ENCODE results near the gene SERGEF. TPM values are rescaled to one million over a fixed set of nuclear protein-coding genes. Genes with fewer than 3 reads are reported as not detected.

SERGEF gene
- total RNA-seq, 2 donors from 2014 or later, result 26.7 to 42.1 TPM

- H3K4me1 Mint-ChIP-seq, result no peaks in the 10 kb centered on the region
- WGBS, 2 experiments (ENCODE audit: insufficient coverage in 1 of 2, insufficient read length in 1 of 2), result 89 to 95% methylated on average over 5 to 14 of the region's 14 CpGs
- DNase-seq, result no peak
- no peaks in the 10 kb centered on the region for H3K4me1 ChIP-seq (ENCODE audit: control insufficient read depth, insufficient read depth, low read length)
- no peak overlapping the region for H3K4me3 ChIP-seq (ENCODE audit: low read length)
- H3K9me3 Mint-ChIP-seq, result no peaks in the 10 kb centered on the region
- no peaks in the 10 kb centered on the region for H3K27me3 Mint-ChIP-seq (ENCODE audit: insufficient read depth)
- no peaks in the 10 kb centered on the region for H3K9me3 ChIP-seq (ENCODE audit: control insufficient read depth, low read length)
- no peak for TF ChIP-seq CTCF (conservative IDR thresholded peaks at IDR 0.05)
- H3K4me3 Mint-ChIP-seq, result no peak overlapping the region
- no peak overlapping the region for H3K27ac ChIP-seq (ENCODE audit: low read depth, low read length)
- no peaks in the 10 kb centered on the region for H3K36me3 ChIP-seq (ENCODE audit: control insufficient read depth, insufficient read depth, low read length)
- no peak overlapping the region for H3K9ac ChIP-seq (ENCODE audit: extremely low read depth, low read length, poor library complexity, severe bottlenecking)
- H3K36me3 Mint-ChIP-seq (ENCODE audit: low read depth), result no peaks in the 10 kb centered on the region
- H3K27me3 ChIP-seq (ENCODE audit: control insufficient read depth, insufficient read depth, low read length, poor library complexity, severe bottlenecking), result no peaks in the 10 kb centered on the region
- H3K27ac Mint-ChIP-seq, result no peak overlapping the region
Observed at GRCh38 chr11:17786824-17787525, 225.9 kb downstream of the SERGEF start.

GRCh38 chr11:17783878-17784277 is 229.0 kb downstream of the SERGEF start:
- Mint-ChIP-seq H3K36me3 (ENCODE audit: low read depth) (no peaks in the 10 kb centered on the region), H3K27me3 (ENCODE audit: insufficient read depth) (no peaks in the 10 kb centered on the region), H3K9me3 (no peaks in the 10 kb centered on the region), H3K4me3 (no peak overlapping the region), H3K4me1 (no peaks in the 10 kb centered on the region), H3K27ac (no peak overlapping the region)
- Histone ChIP-seq H3K36me3 (ENCODE audit: control insufficient read depth, insufficient read depth, low read length) (no peaks in the 10 kb centered on the region), H3K27me3 (ENCODE audit: control insufficient read depth, insufficient read depth, low read length, poor library complexity, severe bottlenecking) (no peaks in the 10 kb centered on the region), H3K4me1 (ENCODE audit: control insufficient read depth, insufficient read depth, low read length) (no peaks in the 10 kb centered on the region), H3K4me3 (ENCODE audit: low read length) (no peak overlapping the region), H3K27ac (ENCODE audit: low read depth, low read length) (no peak overlapping the region), H3K9me3 (ENCODE audit: control insufficient read depth, low read length) (no peaks in the 10 kb centered on the region), H3K9ac (ENCODE audit: extremely low read depth, low read length, poor library complexity, severe bottlenecking) (no peak overlapping the region)
- DNase-seq, result no peak
- WGBS, 2 experiments (ENCODE audit: insufficient coverage in 1 of 2, insufficient read length in 1 of 2), result 86 to 100% methylated on average over 2 to 4 of the region's 4 CpGs
- TF ChIP-seq CTCF (conservative IDR thresholded peaks at IDR 0.05), result no peak

GRCh38 chr11:17782603-17783337 is 230.1 kb downstream of the SERGEF start:
- no peaks in the 10 kb centered on the region for H3K27me3 Mint-ChIP-seq (ENCODE audit: insufficient read depth)
- no peak overlapping the region for H3K4me3 ChIP-seq (ENCODE audit: low read length)
- TF ChIP-seq CTCF (conservative IDR thresholded peaks at IDR 0.05), result no peak
- no peaks in the 10 kb centered on the region for H3K36me3 ChIP-seq (ENCODE audit: control insufficient read depth, insufficient read depth, low read length)
- H3K27ac Mint-ChIP-seq, result no peak overlapping the region
- no peak for DNase-seq
- no peaks in the 10 kb centered on the region for H3K4me1 Mint-ChIP-seq
- WGBS, 2 experiments (ENCODE audit: insufficient coverage in 1 of 2, insufficient read length in 1 of 2), result 92% methylated on average over 3 to 4 of the region's 4 CpGs
- H3K27ac ChIP-seq (ENCODE audit: low read depth, low read length), result no peak overlapping the region
- no peak overlapping the region for H3K4me3 Mint-ChIP-seq
- H3K36me3 Mint-ChIP-seq (ENCODE audit: low read depth), result no peaks in the 10 kb centered on the region
- H3K9me3 Mint-ChIP-seq, result no peaks in the 10 kb centered on the region
- H3K9ac ChIP-seq (ENCODE audit: extremely low read depth, low read length, poor library complexity, severe bottlenecking), result no peak overlapping the region
- H3K9me3 ChIP-seq (ENCODE audit: control insufficient read depth, low read length), result no peaks in the 10 kb centered on the region
- no peaks in the 10 kb centered on the region for H3K4me1 ChIP-seq (ENCODE audit: control insufficient read depth, insufficient read depth, low read length)
- H3K27me3 ChIP-seq (ENCODE audit: control insufficient read depth, insufficient read depth, low read length, poor library complexity, severe bottlenecking), result no peaks in the 10 kb centered on the region
